ENCODE data around the gene UGT1A10. TPM values are rescaled to one million over a fixed set of nuclear protein-coding genes. Genes with fewer than 3 reads are reported as not detected.

The UGT1A10 gene
- total RNA-seq, 1 donor from 2014 or later: not detected

DNA sequence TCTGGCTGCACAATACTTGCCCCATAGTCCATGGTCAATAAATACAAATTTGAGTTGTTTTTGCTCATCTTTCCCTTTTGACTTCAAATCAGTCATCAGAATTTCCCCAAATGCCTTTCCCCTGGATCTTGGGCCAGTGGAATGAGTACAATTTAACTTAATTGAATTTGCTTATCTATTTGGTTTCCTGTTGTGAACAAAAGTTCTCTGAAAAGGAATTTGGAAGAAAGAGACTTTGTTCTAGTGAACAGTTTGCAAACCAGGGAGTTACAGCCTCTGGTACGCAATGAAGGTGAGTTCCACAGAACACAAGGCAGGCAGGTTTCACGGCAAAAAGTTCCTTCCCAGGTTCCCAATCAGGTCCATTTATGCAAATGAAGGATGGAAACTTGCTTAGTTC is 122.6 kb downstream of the UGT1A10 start:
- Mint-ChIP-seq H3K27ac (no peak overlapping the region), H3K36me3 (ENCODE audit: insufficient read depth) (no peaks in the 10 kb centered on the region), H3K4me1 (ENCODE audit: low read depth) (peaks cover 6% of the 10 kb centered on the region)

DNA sequence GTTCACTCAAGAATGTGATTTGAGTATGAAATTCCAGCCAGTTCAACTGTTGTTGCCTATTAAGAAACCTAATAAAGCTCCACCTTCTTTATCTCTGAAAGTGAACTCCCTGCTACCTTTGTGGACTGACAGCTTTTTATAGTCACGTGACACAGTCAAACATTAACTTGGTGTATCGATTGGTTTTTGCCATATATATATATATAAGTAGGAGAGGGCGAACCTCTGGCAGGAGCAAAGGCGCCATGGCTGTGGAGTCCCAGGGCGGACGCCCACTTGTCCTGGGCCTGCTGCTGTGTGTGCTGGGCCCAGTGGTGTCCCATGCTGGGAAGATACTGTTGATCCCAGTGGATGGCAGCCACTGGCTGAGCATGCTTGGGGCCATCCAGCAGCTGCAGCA is 123.8 kb downstream of the UGT1A10 start, which contains the start of gene UGT1A1:
TSS of gene UGT1A1 (plus strand) at position 228 of the 400 bp plus-strand sequence. CDS start at position 246, 18 bp downstream.
- Mint-ChIP-seq H3K9me3 (ENCODE audit: low read depth) (no peaks in the 10 kb centered on the region), H3K4me3 (ENCODE audit: low read depth) (no peak within 1 kb of the TSS), H3K27me3 (peaks cover 11% of the 10 kb centered on the region), H3K4me1 (ENCODE audit: low read depth) (peaks cover 6% of the 10 kb centered on the region), H3K36me3 (ENCODE audit: insufficient read depth) (no peaks in the 10 kb centered on the region), H3K27ac (no peak within 1 kb of the TSS)
- TF ChIP-seq, protein P1, sequence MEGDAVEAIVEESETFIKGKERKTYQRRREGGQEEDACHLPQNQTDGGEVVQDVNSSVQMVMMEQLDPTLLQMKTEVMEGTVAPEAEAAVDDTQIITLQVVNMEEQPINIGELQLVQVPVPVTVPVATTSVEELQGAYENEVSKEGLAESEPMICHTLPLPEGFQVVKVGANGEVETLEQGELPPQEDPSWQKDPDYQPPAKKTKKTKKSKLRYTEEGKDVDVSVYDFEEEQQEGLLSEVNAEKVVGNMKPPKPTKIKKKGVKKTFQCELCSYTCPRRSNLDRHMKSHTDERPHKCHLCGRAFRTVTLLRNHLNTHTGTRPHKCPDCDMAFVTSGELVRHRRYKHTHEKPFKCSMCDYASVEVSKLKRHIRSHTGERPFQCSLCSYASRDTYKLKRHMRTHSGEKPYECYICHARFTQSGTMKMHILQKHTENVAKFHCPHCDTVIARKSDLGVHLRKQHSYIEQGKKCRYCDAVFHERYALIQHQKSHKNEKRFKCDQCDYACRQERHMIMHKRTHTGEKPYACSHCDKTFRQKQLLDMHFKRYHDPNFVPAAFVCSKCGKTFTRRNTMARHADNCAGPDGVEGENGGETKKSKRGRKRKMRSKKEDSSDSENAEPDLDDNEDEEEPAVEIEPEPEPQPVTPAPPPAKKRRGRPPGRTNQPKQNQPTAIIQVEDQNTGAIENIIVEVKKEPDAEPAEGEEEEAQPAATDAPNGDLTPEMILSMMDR (IDR thresholded peaks at IDR 0.05; ENCODE audit: unreplicated experiment): no peak
- no peak for DNase-seq (ENCODE audit: low spot score, unreplicated experiment)

More for the DNA sequence above, 122.6 kb downstream of the UGT1A10 start:
- peaks cover 3% of the 10 kb centered on the region for H3K9me3 Mint-ChIP-seq (ENCODE audit: low read depth)
- no peak overlapping the region for H3K4me3 Mint-ChIP-seq (ENCODE audit: low read depth)
- TF ChIP-seq, protein P1 (IDR thresholded peaks at IDR 0.05; ENCODE audit: unreplicated experiment): no peak
- peaks cover 3% of the 10 kb centered on the region for H3K27me3 Mint-ChIP-seq
- DNase-seq (ENCODE audit: low spot score, unreplicated experiment): no peak

DNA sequence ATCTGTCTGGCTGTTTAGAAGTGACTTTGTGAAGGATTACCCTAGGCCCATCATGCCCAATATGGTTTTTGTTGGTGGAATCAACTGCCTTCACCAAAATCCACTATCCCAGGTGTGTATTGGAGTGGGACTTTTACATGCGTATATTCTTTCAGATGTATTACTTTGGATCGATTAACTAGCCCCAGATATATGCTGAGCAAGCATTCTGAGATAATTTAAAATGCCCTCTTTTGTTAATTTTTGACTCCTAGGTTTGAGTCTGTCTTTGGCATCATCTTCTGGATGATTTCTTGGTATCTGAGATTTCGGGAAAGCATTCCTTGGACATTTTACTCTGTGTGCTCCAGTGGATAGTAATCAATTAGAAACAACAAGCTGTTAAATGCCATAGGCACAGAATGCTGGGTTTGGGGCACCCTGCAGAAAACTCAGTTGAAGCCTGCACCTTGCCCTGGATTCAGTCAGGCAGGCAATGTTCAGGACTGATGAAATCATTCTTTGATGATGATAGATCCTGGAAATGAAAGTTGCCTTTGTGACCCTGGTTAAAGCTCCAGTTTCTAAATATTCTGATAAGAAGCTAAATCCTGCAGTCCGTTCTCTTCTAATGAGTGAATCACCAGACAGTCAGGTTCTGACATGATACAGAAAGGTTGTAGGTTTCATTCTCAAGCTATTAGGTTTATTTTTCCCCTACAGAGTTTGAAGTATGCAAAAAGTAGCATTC is 125.0 kb downstream of the UGT1A10 start:
- Mint-ChIP-seq H3K4me3 (ENCODE audit: low read depth) (no peak overlapping the region), H3K4me1 (ENCODE audit: low read depth) (peaks cover 6% of the 10 kb centered on the region)

DNA sequence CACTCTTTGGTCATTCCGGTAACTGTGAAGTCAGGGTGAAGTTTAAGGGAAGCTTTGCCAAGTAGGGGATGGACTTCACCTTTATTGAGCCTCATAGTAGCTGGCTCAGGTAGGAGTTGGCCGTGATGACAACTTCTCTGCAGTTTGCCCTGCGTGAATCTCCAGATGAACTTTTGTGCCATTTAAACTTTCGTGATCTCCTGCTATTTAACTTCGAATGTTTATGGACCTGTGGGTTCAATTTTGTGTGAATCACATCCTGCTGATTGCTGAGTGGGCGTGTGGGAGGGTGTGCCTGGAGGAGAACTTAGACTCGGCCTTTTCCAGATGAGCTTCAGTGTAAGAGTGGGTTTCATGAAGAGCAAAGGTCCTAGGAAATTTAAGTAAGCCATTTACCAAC is 128.0 kb downstream of the UGT1A10 start:
- H3K4me1 Mint-ChIP-seq (ENCODE audit: low read depth): peaks cover 2% of the 10 kb centered on the region
- DNase-seq (ENCODE audit: low spot score, unreplicated experiment): no peak
- no peak overlapping the region for H3K4me3 Mint-ChIP-seq (ENCODE audit: low read depth)
- H3K9me3 Mint-ChIP-seq (ENCODE audit: low read depth): no peaks in the 10 kb centered on the region
- TF ChIP-seq, protein P1 (IDR thresholded peaks at IDR 0.05; ENCODE audit: unreplicated experiment): no peak
- H3K36me3 Mint-ChIP-seq (ENCODE audit: insufficient read depth): no peaks in the 10 kb centered on the region
- peaks cover 22% of the 10 kb centered on the region for H3K27me3 Mint-ChIP-seq
- H3K27ac Mint-ChIP-seq: no peak overlapping the region

More for the DNA sequence above, 125.0 kb downstream of the UGT1A10 start:
- TF ChIP-seq, protein P1 (IDR thresholded peaks at IDR 0.05; ENCODE audit: unreplicated experiment): no peak
- Mint-ChIP-seq H3K9me3 (ENCODE audit: low read depth) (no peaks in the 10 kb centered on the region), H3K27me3 (peaks cover 14% of the 10 kb centered on the region), H3K36me3 (ENCODE audit: insufficient read depth) (no peaks in the 10 kb centered on the region), H3K27ac (no peak overlapping the region)
- no peak for DNase-seq (ENCODE audit: low spot score, unreplicated experiment)

DNA sequence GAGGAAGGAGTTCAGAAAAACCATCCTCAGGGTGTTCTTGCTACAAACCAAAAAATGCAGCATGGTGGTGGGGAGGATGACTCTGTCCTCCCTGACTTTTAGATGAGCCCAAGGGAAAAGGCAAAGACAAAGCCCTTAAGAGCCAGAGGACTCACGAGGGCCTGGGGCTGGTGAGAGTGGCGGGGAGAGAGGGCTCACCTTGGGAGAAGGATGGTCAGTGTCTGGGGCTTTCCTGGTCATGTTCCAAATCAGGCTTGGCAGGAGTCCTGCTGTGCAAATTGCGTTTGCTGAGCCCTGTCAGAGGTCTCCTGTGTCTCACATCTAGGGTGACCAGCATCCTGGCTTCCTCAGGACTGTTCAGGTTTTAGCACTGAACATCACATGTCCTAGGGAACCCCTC is 128.5 kb downstream of the UGT1A10 start:
- Mint-ChIP-seq H3K27me3 (peaks cover 23% of the 10 kb centered on the region), H3K4me1 (ENCODE audit: low read depth) (peaks cover 2% of the 10 kb centered on the region), H3K36me3 (ENCODE audit: insufficient read depth) (no peaks in the 10 kb centered on the region), H3K27ac (no peak overlapping the region), H3K4me3 (ENCODE audit: low read depth) (no peak overlapping the region), H3K9me3 (ENCODE audit: low read depth) (no peaks in the 10 kb centered on the region)
- DNase-seq (ENCODE audit: low spot score, unreplicated experiment): no peak
- TF ChIP-seq, protein P1 (IDR thresholded peaks at IDR 0.05; ENCODE audit: unreplicated experiment): no peak
